Tibial nerve (tissue), 4 donors: Measurements from ENCODE around the gene UCK2. TPM values are rescaled to one million over a fixed set of nuclear protein-coding genes. Genes with fewer than 3 reads are reported as not detected.

Experiments
- DNase-seq, 2 donors: peaks; one replicate each; pipeline ENCODE4 v3.0.0-alpha.2; 2019; ENCODE audit warnings: low spot score in 2 of 2
- H3K27ac ChIP-seq, 4 donors: fragments of 200-600 bp; sonication (generic) in 3 of 4; one replicate each; pipeline ENCODE4 v1.5.1; 2017 to 2019; ENCODE audit warnings: mild to moderate bottlenecking in 1 of 4
- H3K27me3 ChIP-seq, 2 donors: fragments of 200-600 bp; sonication (generic) in 1 of 2; one replicate each; pipeline versions ENCODE4 v1.5.1 to v1.6.0; 2017 to 2019
- H3K36me3 ChIP-seq, 3 donors: fragments of 200-600 bp; sonication (generic); one replicate each; pipeline ENCODE4 v1.5.1; 2018 to 2019
- H3K4me1 ChIP-seq, 4 donors: fragments of 200-600 bp; sonication (generic) in 3 of 4; one replicate each; pipeline ENCODE4 v1.5.1; 2017 to 2019
- H3K4me3 ChIP-seq, 4 donors: fragments of 200-600 bp; sonication (generic) in 3 of 4; one replicate each; pipeline ENCODE4 v1.5.1; 2017 to 2019; ENCODE audit warnings: mild to moderate bottlenecking in 1 of 4, moderate library complexity in 1 of 4
- H3K9me3 ChIP-seq, 4 donors: fragments of 200-600 bp; sonication (generic) in 3 of 4; one replicate each; pipeline ENCODE4 v1.5.1; 2017 to 2019
- CTCF ChIP-seq, 5 experiments: fragments of 200-600 bp in 3 of 5; fragments of 450-650 bp in 2 of 5; sonication (generic) in 3 of 5; IDR thresholded peaks; one replicate each; pipeline ENCODE4 v1.5.1; 2016 to 2019; ENCODE audit warnings: antibody characterized with exemption in 5 of 5, mild to moderate bottlenecking in 3 of 5, moderate library complexity in 2 of 5
- EP300 ChIP-seq, 2 donors: sonication (generic); formaldehyde crosslinking; IDR thresholded peaks; one replicate each; pipeline ENCODE4 v1.6.1; 2017; ENCODE audit warnings: antibody characterized with exemption in 2 of 2, mild to moderate bottlenecking in 1 of 2
- POLR2A ChIP-seq, 2 donors: fragments of 450-650 bp; IDR thresholded peaks; one replicate each; pipeline ENCODE4 v1.6.1; 2017; ENCODE audit warnings: antibody characterized with exemption in 2 of 2, mild to moderate bottlenecking in 2 of 2, moderate library complexity in 2 of 2
- WGBS, 2 donors: methylation state at CpG; one replicate each; pipeline ENCODE4 v1.1.5; 2018; 5-methylcytosine and 5-hydroxymethylcytosine counted together
- total RNA-seq, 4 donors: library from RNA; depleted of rRNA; stranded (reverse); fragments of >200 nt; gene quantifications; one replicate each; pipeline ENCODE4 v1.1.0, GENCODE V29; 2016

UCK2 gene
- total RNA-seq, 4 donors from 2014 or later = 29.7 to 36.0 (median 33.8) TPM

GRCh38 chr1:165828103-165828668 is 772 bp downstream of the UCK2 start:
- H3K27me3 ChIP-seq = no peaks in the 10 kb centered on the region
- peak overlapping the region; percentile 70 to 92 (median 88) for H3K27ac ChIP-seq
- H3K36me3 ChIP-seq = no peaks in the 10 kb centered on the region
- 0 to 1% methylated on average over 24 to 33 of the region's 49 CpGs for WGBS, 2 donors
- TF ChIP-seq POLR2A (IDR thresholded peaks at IDR 0.05) = no peak
- no peak for TF ChIP-seq EP300 (IDR thresholded peaks at IDR 0.05)
- no peak for TF ChIP-seq CTCF (IDR thresholded peaks at IDR 0.05)
- no peak for DNase-seq
- H3K9me3 ChIP-seq = no peaks in the 10 kb centered on the region
- H3K4me3 ChIP-seq = peak overlapping the region; percentile 77 to 98 (median 88)
- peaks cover 0 to 16% (median 6%) of the 10 kb centered on the region in 4 donors for H3K4me1 ChIP-seq

GRCh38 chr1:165828669-165829329 is 1.4 kb downstream of the UCK2 start:
- peaks cover 0 to 16% (median 6%) of the 10 kb centered on the region in 4 donors for H3K4me1 ChIP-seq
- peak overlapping the region; percentile 77 to 98 (median 88) for H3K4me3 ChIP-seq
- DNase-seq = no peak
- peak overlapping the region; percentile 70 to 92 (median 88) for H3K27ac ChIP-seq
- no peaks in the 10 kb centered on the region for H3K36me3 ChIP-seq
- TF ChIP-seq POLR2A (IDR thresholded peaks at IDR 0.05) = no peak
- TF ChIP-seq EP300 (IDR thresholded peaks at IDR 0.05) = peak in 1 of 2 donors; percentile 14
- no peaks in the 10 kb centered on the region for H3K9me3 ChIP-seq
- no peaks in the 10 kb centered on the region for H3K27me3 ChIP-seq
- 0 to 1% methylated on average over 19 of the region's 19 CpGs for WGBS, 2 donors

- Histone ChIP-seq H3K27me3 (no peaks in the 10 kb centered on the region), H3K4me1 (peaks cover 0 to 19% (median 6%) of the 10 kb centered on the region in 4 donors), H3K27ac (no peak overlapping the region), H3K4me3 (no peak overlapping the region), H3K9me3 (no peaks in the 10 kb centered on the region), H3K36me3 (no peaks in the 10 kb centered on the region)
- no peak for DNase-seq
- WGBS, 2 donors = 93% methylated on average over 4 of the region's 4 CpGs
- TF ChIP-seq CTCF (IDR thresholded peaks at IDR 0.05) (no peak), EP300 (IDR thresholded peaks at IDR 0.05) (no peak), POLR2A (IDR thresholded peaks at IDR 0.05) (no peak)
Observed at GRCh38 chr1:165829888-165830287, 2.5 kb downstream of the UCK2 start.

GRCh38 chr1:165831146-165831545 is 3.7 kb downstream of the UCK2 start:
- TF ChIP-seq CTCF (IDR thresholded peaks at IDR 0.05) = no peak
- no peak for TF ChIP-seq POLR2A (IDR thresholded peaks at IDR 0.05)
- TF ChIP-seq EP300 (IDR thresholded peaks at IDR 0.05) = no peak
- WGBS, 2 donors = 94 to 99% methylated on average over 3 of the region's 3 CpGs
- H3K27me3 ChIP-seq = no peaks in the 10 kb centered on the region
- H3K9me3 ChIP-seq = no peaks in the 10 kb centered on the region
- no peak overlapping the region for H3K4me3 ChIP-seq
- no peak for DNase-seq
- H3K4me1 ChIP-seq = peaks cover 0 to 19% (median 6%) of the 10 kb centered on the region in 4 donors
- no peaks in the 10 kb centered on the region for H3K36me3 ChIP-seq
- no peak overlapping the region for H3K27ac ChIP-seq

- WGBS, 2 donors = 82 to 83% methylated on average over 9 of the region's 9 CpGs
Observed at GRCh38 chr1:165832902-165833301, 5.5 kb downstream of the UCK2 start.

More at GRCh38 chr1:165832902-165833301, 5.5 kb downstream of the UCK2 start:
- no peak for DNase-seq
- H3K4me3 ChIP-seq = no peak overlapping the region
- no peak overlapping the region for H3K27ac ChIP-seq
- TF ChIP-seq EP300 (IDR thresholded peaks at IDR 0.05) = no peak
- TF ChIP-seq POLR2A (IDR thresholded peaks at IDR 0.05) = no peak
- TF ChIP-seq CTCF (IDR thresholded peaks at IDR 0.05) = no peak
- no peaks in the 10 kb centered on the region for H3K9me3 ChIP-seq
- no peaks in the 10 kb centered on the region for H3K36me3 ChIP-seq
- no peaks in the 10 kb centered on the region for H3K27me3 ChIP-seq
- peaks cover 0 to 14% (median 0%) of the 10 kb centered on the region in 4 donors for H3K4me1 ChIP-seq
